Keratinocyte (primary cell): ENCODE results near the gene OR4K2. TPM values are rescaled to one million over a fixed set of nuclear protein-coding genes. Genes with fewer than 3 reads are reported as not detected.

Experiments
- DNase-seq: peaks from one replicate; pipeline ENCODE4 v3.0.0-alpha.2; 2011; ENCODE audit warnings: low read depth, missing footprints, low spot score
- FAIRE-seq: peaks from 2 replicates; lab custom pipeline; 2011; peaks lifted over from hg19 to GRCh38; lab: Jason Lieb, UNC
- H2AFZ ChIP-seq: 2 replicates; pipeline ENCODE4 v1.6.0; 2012; ENCODE audit warnings: low read length, control low read depth, inconsistent platforms; ENCODE audit not compliant: control insufficient read depth
- H3K27ac ChIP-seq: 2 replicates; pipeline ENCODE4 v1.5.1; 2011; ENCODE audit warnings: low read length; ENCODE audit not compliant: control insufficient read depth, insufficient read depth
- H3K27me3 ChIP-seq: 3 replicates; pipeline ENCODE4 v1.6.0; 2011; ENCODE audit warnings: low read length; ENCODE audit not compliant: control insufficient read depth, insufficient read depth; ENCODE audit errors: extremely low read depth
- H3K36me3 ChIP-seq, 2 experiments: 2 replicates in 1 of 2; 3 replicates in 1 of 2; pipeline ENCODE4 v1.5.1; 2011; ENCODE audit warnings: low read length in 2 of 2, mild to moderate bottlenecking in 1 of 2; ENCODE audit not compliant: control insufficient read depth in 2 of 2, insufficient read depth in 2 of 2; ENCODE audit errors: extremely low read depth in 1 of 2
- H3K4me1 ChIP-seq: 3 replicates; pipeline ENCODE4 v1.5.1; 2011; ENCODE audit warnings: low read length; ENCODE audit not compliant: control insufficient read depth, insufficient read depth; ENCODE audit errors: extremely low read depth
- H3K4me2 ChIP-seq: 3 replicates; pipeline ENCODE4 v1.6.0; 2011; ENCODE audit warnings: low read depth, low read length; ENCODE audit not compliant: control insufficient read depth, insufficient read depth; ENCODE audit errors: extremely low read depth
- H3K4me3 ChIP-seq, 3 experiments: fragments of 200-600 bp in 1 of 3; sonication (generic) in 1 of 3; 2 replicates in 2 of 3; 3 replicates in 1 of 3; pipeline ENCODE4 v1.5.1; 2011 to 2016; ENCODE audit warnings: low read length in 3 of 3, mild to moderate bottlenecking in 3 of 3, control low read depth in 2 of 3, inconsistent platforms in 1 of 3, low read depth in 1 of 3, mixed read lengths in 1 of 3, mixed run types in 1 of 3, moderate library complexity in 1 of 3; ENCODE audit not compliant: control insufficient read depth in 2 of 3, insufficient read depth in 2 of 3; ENCODE audit errors: extremely low read depth in 1 of 3
- H3K79me2 ChIP-seq: 2 replicates; pipeline ENCODE4 v1.6.0; 2012; ENCODE audit warnings: low read length; ENCODE audit not compliant: control insufficient read depth, insufficient read depth
- H3K9ac ChIP-seq: 3 replicates; pipeline ENCODE4 v1.6.0; 2011; ENCODE audit warnings: low read length; ENCODE audit not compliant: control insufficient read depth, insufficient read depth; ENCODE audit errors: extremely low read depth
- H3K9me1 ChIP-seq: 3 replicates; pipeline ENCODE4 v1.6.0; 2011; ENCODE audit warnings: low read length; ENCODE audit not compliant: control insufficient read depth, insufficient read depth; ENCODE audit errors: extremely low read depth
- H3K9me3 ChIP-seq: 2 replicates; pipeline ENCODE4 v1.5.1; 2012; ENCODE audit warnings: low read depth, low read length; ENCODE audit not compliant: control insufficient read depth
- H4K20me1 ChIP-seq: 3 replicates; pipeline ENCODE4 v1.6.0; 2011; ENCODE audit warnings: low read length; ENCODE audit not compliant: control insufficient read depth, insufficient read depth; ENCODE audit errors: extremely low read depth
- EZH2 ChIP-seq: IDR thresholded peaks from one replicate; pipeline ENCODE4 v1.6.1; 2012; ENCODE audit warnings: inconsistent platforms, mild to moderate bottlenecking, low read length, moderate library complexity
- dilution Hi-C: fragments of 300-500 bp; cut with MboI; formaldehyde crosslinking; loops from one replicate; pipeline ENCODE4 v1.7.0; 2020; ENCODE audit warnings: low sequenced_read_pairs; ENCODE audit not compliant: extremely low pct_ligation_motif_present
- polyA plus RNA-seq, 5 experiments: library from polyadenylated mRNA; depleted of rRNA in 3 of 5; stranded (reverse) in 3 of 5; stranded (forward) in 1 of 5; unstranded in 1 of 5; fragments of >200 nt; gene quantifications; 1 replicate in 1 of 5; 2 replicates in 3 of 5; 3 replicates in 1 of 5; pipeline versions ENCODE4 v1.2.1 to v1.2.3, GENCODE V29; 2011 to 2012; ENCODE audit warnings: missing spikeins in 2 of 5, low read depth in 1 of 5, low replicate concordance in 1 of 5
- TF ChIP-seq, protein P1 (sequence below), 3 experiments: IDR thresholded peaks in 1 of 3; conservative IDR thresholded peaks in 1 of 3; optimal IDR thresholded peaks in 1 of 3; 2 replicates in 2 of 3; 3 replicates in 1 of 3; pipeline versions ENCODE3 to v1.5.1; 2011; ENCODE audit warnings: low read length in 3 of 3, mild to moderate bottlenecking in 3 of 3, moderate library complexity in 2 of 3, control low read depth in 1 of 3, inconsistent platforms in 1 of 3; ENCODE audit not compliant: insufficient read depth in 2 of 3; ENCODE audit errors: extremely low read depth in 1 of 3

The OR4K2 gene
- polyA plus RNA-seq, 1 donor (not counting 4 experiments of a cell fraction or from before 2014, with no cell fraction given), result not detected

DNA sequence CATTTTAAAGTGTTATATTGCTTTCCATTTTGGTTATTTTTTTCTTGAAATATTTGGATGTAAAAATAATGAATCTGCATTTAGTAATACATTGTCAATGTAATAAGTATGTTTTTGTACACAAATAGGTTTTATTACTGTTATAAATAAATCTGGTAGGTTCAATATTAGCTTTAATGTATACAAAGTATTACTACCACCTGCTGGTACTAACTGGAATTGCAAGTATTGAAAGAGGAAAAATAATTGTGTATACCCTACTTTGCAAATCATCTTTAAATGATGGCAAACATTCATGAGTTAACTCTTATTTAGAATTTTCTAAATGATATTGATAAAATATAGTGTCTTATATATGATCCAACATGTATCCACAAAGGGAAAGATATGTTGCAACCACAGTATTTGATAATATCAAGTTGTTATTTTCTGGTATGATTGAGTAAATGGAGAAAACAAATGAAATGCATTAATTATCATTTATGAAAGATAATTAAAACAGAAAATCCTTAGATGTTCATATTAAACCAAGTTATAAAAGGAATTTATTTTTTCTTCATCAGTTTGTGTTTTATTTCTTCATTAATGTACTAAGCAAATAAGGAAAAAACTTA, 3.2 kb downstream of the OR4K2 start:
- no peaks in the 10 kb centered on the region for H3K9me1 ChIP-seq
- no peaks in the 10 kb centered on the region for H4K20me1 ChIP-seq
- FAIRE-seq (no peak), DNase-seq (no peak)
- dilution Hi-C loops, result no loop called here
- H3K4me2 ChIP-seq, result no peak overlapping the region
- peaks cover 5% of the 10 kb centered on the region for H3K9me3 ChIP-seq
- no peaks in the 10 kb centered on the region for H3K36me3 ChIP-seq
- no peaks in the 10 kb centered on the region for H3K4me1 ChIP-seq
- H3K4me3 ChIP-seq, result no peak overlapping the region
- H3K79me2 ChIP-seq, result no peaks in the 10 kb centered on the region
- no peaks in the 10 kb centered on the region for H3K27me3 ChIP-seq
- TF ChIP-seq, protein P1, sequence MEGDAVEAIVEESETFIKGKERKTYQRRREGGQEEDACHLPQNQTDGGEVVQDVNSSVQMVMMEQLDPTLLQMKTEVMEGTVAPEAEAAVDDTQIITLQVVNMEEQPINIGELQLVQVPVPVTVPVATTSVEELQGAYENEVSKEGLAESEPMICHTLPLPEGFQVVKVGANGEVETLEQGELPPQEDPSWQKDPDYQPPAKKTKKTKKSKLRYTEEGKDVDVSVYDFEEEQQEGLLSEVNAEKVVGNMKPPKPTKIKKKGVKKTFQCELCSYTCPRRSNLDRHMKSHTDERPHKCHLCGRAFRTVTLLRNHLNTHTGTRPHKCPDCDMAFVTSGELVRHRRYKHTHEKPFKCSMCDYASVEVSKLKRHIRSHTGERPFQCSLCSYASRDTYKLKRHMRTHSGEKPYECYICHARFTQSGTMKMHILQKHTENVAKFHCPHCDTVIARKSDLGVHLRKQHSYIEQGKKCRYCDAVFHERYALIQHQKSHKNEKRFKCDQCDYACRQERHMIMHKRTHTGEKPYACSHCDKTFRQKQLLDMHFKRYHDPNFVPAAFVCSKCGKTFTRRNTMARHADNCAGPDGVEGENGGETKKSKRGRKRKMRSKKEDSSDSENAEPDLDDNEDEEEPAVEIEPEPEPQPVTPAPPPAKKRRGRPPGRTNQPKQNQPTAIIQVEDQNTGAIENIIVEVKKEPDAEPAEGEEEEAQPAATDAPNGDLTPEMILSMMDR (optimal IDR thresholded peaks at IDR 0.05 in 1 of 3, IDR thresholded peaks at IDR 0.05 in 1 of 3, conservative IDR thresholded peaks at IDR 0.05 in 1 of 3; ENCODE audit: extremely low read depth in 1 of 3, insufficient read depth in 2 of 3, low read length in 3 of 3), result peak in 1 of 3 experiments; percentile 42
- TF ChIP-seq EZH2, result no peak
- no peak overlapping the region for H3K27ac ChIP-seq
- no peak overlapping the region for H3K9ac ChIP-seq
- H2AFZ ChIP-seq, result no peak overlapping the region

DNA sequence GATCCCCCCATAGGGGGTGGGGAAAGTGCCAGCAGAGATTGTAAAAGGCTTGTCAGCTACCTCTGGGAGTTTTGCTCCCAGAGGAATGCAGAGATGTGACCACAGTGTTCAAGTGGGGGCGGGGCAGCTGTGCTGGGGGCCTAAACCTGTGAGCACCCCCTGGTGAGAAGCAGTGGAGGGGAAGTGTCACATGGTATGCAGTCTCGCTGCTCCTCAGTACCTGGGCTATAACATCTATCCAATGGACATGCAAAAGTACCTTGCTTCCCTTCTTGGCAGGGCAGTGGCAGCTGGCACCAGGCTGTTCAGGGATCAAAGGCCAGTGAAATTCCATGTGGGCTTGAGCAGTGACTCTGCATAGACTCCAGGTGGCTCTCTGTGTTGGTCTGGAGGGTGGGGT, 20.3 kb downstream of the OR4K2 start:
- H3K9me1 ChIP-seq, result no peaks in the 10 kb centered on the region
- H3K27ac ChIP-seq, result no peak overlapping the region
- H3K4me2 ChIP-seq, result no peak overlapping the region
- no peak for FAIRE-seq
- H3K36me3 ChIP-seq, result no peaks in the 10 kb centered on the region
- no peaks in the 10 kb centered on the region for H3K79me2 ChIP-seq
- H3K9ac ChIP-seq, result no peak overlapping the region
- no peak for DNase-seq
- no peak for TF ChIP-seq EZH2
- TF ChIP-seq, protein P1 (optimal IDR thresholded peaks at IDR 0.05 in 1 of 3, IDR thresholded peaks at IDR 0.05 in 1 of 3, conservative IDR thresholded peaks at IDR 0.05 in 1 of 3; ENCODE audit: extremely low read depth in 1 of 3, insufficient read depth in 2 of 3, low read length in 3 of 3), result no peak
- H3K27me3 ChIP-seq, result no peaks in the 10 kb centered on the region
- no peaks in the 10 kb centered on the region for H4K20me1 ChIP-seq
- H3K9me3 ChIP-seq, result peaks cover 7% of the 10 kb centered on the region
- H3K4me3 ChIP-seq, result no peak overlapping the region
- dilution Hi-C loops, result no loop called here
- H2AFZ ChIP-seq, result no peak overlapping the region
- H3K4me1 ChIP-seq, result no peaks in the 10 kb centered on the region
